ENCODE measurements around the gene DPPA5.
A peak's percentile ranks its signal among the peaks of the same experiment; 100 is the strongest.

The DPPA5 gene

DNA sequence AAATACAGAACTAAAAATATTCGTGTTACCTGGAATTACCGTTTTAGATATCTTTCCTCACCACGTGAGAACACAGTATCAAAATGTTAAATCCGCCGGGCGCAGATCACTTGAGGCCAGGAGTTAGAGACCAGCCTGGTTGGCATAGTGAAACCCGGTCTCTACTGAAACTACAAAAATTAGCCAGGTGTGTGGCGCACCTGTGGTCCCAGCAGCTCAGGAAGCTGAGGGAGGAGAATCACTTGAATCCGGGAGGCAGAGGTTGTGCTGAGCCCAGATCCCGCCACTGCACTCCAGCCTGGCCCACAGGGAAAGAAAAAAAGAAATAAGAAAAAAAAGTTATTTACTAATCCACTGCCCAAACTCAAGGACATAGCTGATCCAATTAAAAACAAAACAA is 35.8 kb upstream of the DPPA5 start:
- Histone ChIP-seq H3K4me2 (ENCODE audit: low read depth, low read length, poor library complexity, severe bottlenecking) (no peak overlapping the region), H3K9me2 (replicated peaks; ENCODE audit: low read depth, low read length) (no peaks in the 10 kb centered on the region), H3K4me1 (ENCODE audit: insufficient read depth, low read length, poor library complexity, severe bottlenecking) (no peaks in the 10 kb centered on the region), H4K20me1 (ENCODE audit: insufficient read depth, low read length, poor library complexity, severe bottlenecking) (no peaks in the 10 kb centered on the region), H3K79me2 (ENCODE audit: insufficient read depth, low read length) (no peaks in the 10 kb centered on the region), H2AFZ (ENCODE audit: low read length) (no peak overlapping the region), H3K27me3 (ENCODE audit: insufficient read depth, low read length, poor library complexity, severe bottlenecking) (no peaks in the 10 kb centered on the region), H3K36me3 (ENCODE audit: insufficient read depth, low read length) (no peaks in the 10 kb centered on the region), H3K9ac (ENCODE audit: low read depth, low read length, poor library complexity, severe bottlenecking) (no peak overlapping the region), H3K9me3 (ENCODE audit: insufficient read depth, low read depth, low read length) (no peaks in the 10 kb centered on the region), H3K4me3 (ENCODE audit: low read length, poor library complexity, severe bottlenecking) (no peak overlapping the region), H3F3A (ENCODE audit: low read depth) (no peaks in the 10 kb centered on the region)
- TF ChIP-seq EZH2phosphoT487 (IDR thresholded peaks at IDR 0.05; ENCODE audit: borderline replicate concordance) (no peak), CTCF (conservative IDR thresholded peaks at IDR 0.05; ENCODE audit: low read length) (no peak)

- H3F3A ChIP-seq (ENCODE audit: low read depth) = no peaks in the 10 kb centered on the region
- no peaks in the 10 kb centered on the region for H3K79me2 ChIP-seq (ENCODE audit: insufficient read depth, low read length)
- no peaks in the 10 kb centered on the region for H3K27me3 ChIP-seq (ENCODE audit: insufficient read depth, low read length, poor library complexity, severe bottlenecking)
- no peaks in the 10 kb centered on the region for H3K9me3 ChIP-seq (ENCODE audit: insufficient read depth, low read depth, low read length)
- no peaks in the 10 kb centered on the region for H3K9me2 ChIP-seq (replicated peaks; ENCODE audit: low read depth, low read length)
- peak overlapping the region; percentile 80 for H2AFZ ChIP-seq (ENCODE audit: low read length)
- peak overlapping the region; percentile 63 for H3K4me2 ChIP-seq (ENCODE audit: low read depth, low read length, poor library complexity, severe bottlenecking)
- TF ChIP-seq CTCF (conservative IDR thresholded peaks at IDR 0.05; ENCODE audit: low read length) (peak; percentile 41), EZH2phosphoT487 (IDR thresholded peaks at IDR 0.05; ENCODE audit: borderline replicate concordance) (no peak)
- no peaks in the 10 kb centered on the region for H3K36me3 ChIP-seq (ENCODE audit: insufficient read depth, low read length)
- H4K20me1 ChIP-seq (ENCODE audit: insufficient read depth, low read length, poor library complexity, severe bottlenecking) = no peaks in the 10 kb centered on the region
- H3K4me1 ChIP-seq (ENCODE audit: insufficient read depth, low read length, poor library complexity, severe bottlenecking) = no peaks in the 10 kb centered on the region
- H3K9ac ChIP-seq (ENCODE audit: low read depth, low read length, poor library complexity, severe bottlenecking) = peak overlapping the region; percentile 47
- peak overlapping the region; percentile 71 for H3K4me3 ChIP-seq (ENCODE audit: low read length, poor library complexity, severe bottlenecking)
These were observed 34.9 kb upstream of the DPPA5 start for GRCh38 chr6:73388800-73389512.

- no peaks in the 10 kb centered on the region for H4K20me1 ChIP-seq (ENCODE audit: insufficient read depth, low read length, poor library complexity, severe bottlenecking)
- no peaks in the 10 kb centered on the region for H3K27me3 ChIP-seq (ENCODE audit: insufficient read depth, low read length, poor library complexity, severe bottlenecking)
- H3K36me3 ChIP-seq (ENCODE audit: insufficient read depth, low read length) = no peaks in the 10 kb centered on the region
- H3K4me2 ChIP-seq (ENCODE audit: low read depth, low read length, poor library complexity, severe bottlenecking) = peak overlapping the region; percentile 63
- no peaks in the 10 kb centered on the region for H3K4me1 ChIP-seq (ENCODE audit: insufficient read depth, low read length, poor library complexity, severe bottlenecking)
- H3K79me2 ChIP-seq (ENCODE audit: insufficient read depth, low read length) = no peaks in the 10 kb centered on the region
- peak overlapping the region; percentile 71 for H3K4me3 ChIP-seq (ENCODE audit: low read length, poor library complexity, severe bottlenecking)
- no peaks in the 10 kb centered on the region for H3K9me2 ChIP-seq (replicated peaks; ENCODE audit: low read depth, low read length)
- no peak for TF ChIP-seq CTCF (conservative IDR thresholded peaks at IDR 0.05; ENCODE audit: low read length)
- TF ChIP-seq EZH2phosphoT487 (IDR thresholded peaks at IDR 0.05; ENCODE audit: borderline replicate concordance) = no peak
- no peaks in the 10 kb centered on the region for H3F3A ChIP-seq (ENCODE audit: low read depth)
- peak overlapping the region; percentile 80; the same call in 1 of the 2 replicates for H2AFZ ChIP-seq (ENCODE audit: low read length)
- H3K9me3 ChIP-seq (ENCODE audit: insufficient read depth, low read depth, low read length) = no peaks in the 10 kb centered on the region
- no peak overlapping the region for H3K9ac ChIP-seq (ENCODE audit: low read depth, low read length, poor library complexity, severe bottlenecking)
These were observed 34.3 kb upstream of the DPPA5 start for GRCh38 chr6:73388433-73388799.
